Measurements from ENCODE around the gene FLYWCH2. TPM values are rescaled to one million over a fixed set of nuclear protein-coding genes. Genes with fewer than 3 reads are reported as not detected.

FLYWCH2 gene
- total and polyA plus RNA-seq, 9 of the 15 experiments (the other 6 are each of a cell fraction or from before 2014, with no cell fraction given) = 0.70 to 55.5 (median 7.6) TPM

DNA sequence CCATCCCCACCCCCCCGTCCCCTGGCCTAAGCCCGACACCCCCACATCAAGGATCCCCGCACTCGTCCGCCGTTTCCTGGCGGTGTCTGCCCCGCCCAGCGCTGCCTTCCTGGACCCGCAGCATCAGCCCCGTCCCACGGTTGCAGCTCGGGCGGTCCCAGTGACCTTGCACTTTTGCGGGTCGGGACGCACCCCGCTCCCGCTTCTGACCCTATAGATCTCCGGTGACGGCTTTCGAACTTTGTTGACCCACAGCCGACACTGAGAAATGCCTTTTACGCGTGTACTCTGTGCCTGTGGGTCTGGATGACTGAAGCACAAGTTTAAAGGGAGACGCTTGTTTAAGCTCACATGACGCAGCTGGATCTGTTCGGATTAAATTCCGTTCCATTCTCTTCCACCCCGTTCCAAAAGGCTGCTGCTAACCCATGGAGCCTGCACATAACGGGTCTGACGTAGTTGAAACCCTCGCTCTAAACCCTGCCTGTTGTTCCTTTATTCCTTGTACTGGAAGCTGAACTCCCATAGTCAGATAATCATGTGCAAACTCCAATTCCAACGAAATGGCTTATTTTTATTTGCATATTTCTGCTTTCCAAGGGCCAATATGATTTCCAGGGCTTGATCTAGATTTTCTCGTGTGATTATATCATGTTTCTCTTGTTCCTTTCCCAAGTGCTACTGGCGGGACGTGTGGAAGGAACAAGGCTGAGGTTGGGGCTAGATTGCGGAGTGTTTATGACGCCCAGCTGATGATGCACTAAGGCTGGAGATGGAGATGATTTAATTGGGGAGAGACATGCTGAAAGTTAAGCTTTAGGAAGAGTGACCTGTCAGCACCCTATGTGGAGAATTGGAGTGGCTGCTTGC, 29.6 kb downstream of the FLYWCH2 start (continued):
- TF ChIP-seq JUN (IDR thresholded peaks at IDR 0.05; ENCODE audit: borderline replicate concordance, low read depth, low read length) = no peak
- TF ChIP-seq JUN (CRISPR knock-in tag; IDR thresholded peaks at IDR 0.05; ENCODE audit: borderline replicate concordance) = no peak
- no peak for TF ChIP-seq ZNF175 (CRISPR knock-in tag; IDR thresholded peaks at IDR 0.05; ENCODE audit: low read depth)
- TF ChIP-seq ZKSCAN1 (IDR thresholded peaks at IDR 0.05; ENCODE audit: low read depth, low read length) = no peak
- TF ChIP-seq TGIF2 (CRISPR knock-in tag; IDR thresholded peaks at IDR 0.05) = no peak
- TF ChIP-seq CREM (IDR thresholded peaks at IDR 0.05; ENCODE audit: low read depth) = peak; percentile 23; the same call in 1 of the 2 replicates
- TF ChIP-seq, protein P1, sequence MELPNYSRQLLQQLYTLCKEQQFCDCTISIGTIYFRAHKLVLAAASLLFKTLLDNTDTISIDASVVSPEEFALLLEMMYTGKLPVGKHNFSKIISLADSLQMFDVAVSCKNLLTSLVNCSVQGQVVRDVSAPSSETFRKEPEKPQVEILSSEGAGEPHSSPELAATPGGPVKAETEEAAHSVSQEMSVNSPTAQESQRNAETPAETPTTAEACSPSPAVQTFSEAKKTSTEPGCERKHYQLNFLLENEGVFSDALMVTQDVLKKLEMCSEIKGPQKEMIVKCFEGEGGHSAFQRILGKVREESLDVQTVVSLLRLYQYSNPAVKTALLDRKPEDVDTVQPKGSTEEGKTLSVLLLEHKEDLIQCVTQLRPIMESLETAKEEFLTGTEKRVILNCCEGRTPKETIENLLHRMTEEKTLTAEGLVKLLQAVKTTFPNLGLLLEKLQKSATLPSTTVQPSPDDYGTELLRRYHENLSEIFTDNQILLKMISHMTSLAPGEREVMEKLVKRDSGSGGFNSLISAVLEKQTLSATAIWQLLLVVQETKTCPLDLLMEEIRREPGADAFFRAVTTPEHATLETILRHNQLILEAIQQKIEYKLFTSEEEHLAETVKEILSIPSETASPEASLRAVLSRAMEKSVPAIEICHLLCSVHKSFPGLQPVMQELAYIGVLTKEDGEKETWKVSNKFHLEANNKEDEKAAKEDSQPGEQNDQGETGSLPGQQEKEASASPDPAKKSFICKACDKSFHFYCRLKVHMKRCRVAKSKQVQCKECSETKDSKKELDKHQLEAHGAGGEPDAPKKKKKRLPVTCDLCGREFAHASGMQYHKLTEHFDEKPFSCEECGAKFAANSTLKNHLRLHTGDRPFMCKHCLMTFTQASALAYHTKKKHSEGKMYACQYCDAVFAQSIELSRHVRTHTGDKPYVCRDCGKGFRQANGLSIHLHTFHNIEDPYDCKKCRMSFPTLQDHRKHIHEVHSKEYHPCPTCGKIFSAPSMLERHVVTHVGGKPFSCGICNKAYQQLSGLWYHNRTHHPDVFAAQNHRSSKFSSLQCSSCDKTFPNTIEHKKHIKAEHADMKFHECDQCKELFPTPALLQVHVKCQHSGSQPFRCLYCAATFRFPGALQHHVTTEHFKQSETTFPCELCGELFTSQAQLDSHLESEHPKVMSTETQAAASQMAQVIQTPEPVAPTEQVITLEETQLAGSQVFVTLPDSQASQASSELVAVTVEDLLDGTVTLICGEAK (IDR thresholded peaks at IDR 0.05) = 0 out of 2 replicates have a peak, but pooled peaks have one; percentile 25
- TF ChIP-seq, protein P1 (CRISPR knock-in tag; IDR thresholded peaks at IDR 0.05) = no peak
- no peak for TF ChIP-seq ZNF239 (CRISPR knock-in tag; IDR thresholded peaks at IDR 0.05)
- TF ChIP-seq, protein P2, sequence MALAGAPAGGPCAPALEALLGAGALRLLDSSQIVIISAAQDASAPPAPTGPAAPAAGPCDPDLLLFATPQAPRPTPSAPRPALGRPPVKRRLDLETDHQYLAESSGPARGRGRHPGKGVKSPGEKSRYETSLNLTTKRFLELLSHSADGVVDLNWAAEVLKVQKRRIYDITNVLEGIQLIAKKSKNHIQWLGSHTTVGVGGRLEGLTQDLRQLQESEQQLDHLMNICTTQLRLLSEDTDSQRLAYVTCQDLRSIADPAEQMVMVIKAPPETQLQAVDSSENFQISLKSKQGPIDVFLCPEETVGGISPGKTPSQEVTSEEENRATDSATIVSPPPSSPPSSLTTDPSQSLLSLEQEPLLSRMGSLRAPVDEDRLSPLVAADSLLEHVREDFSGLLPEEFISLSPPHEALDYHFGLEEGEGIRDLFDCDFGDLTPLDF (CRISPR knock-in tag; IDR thresholded peaks at IDR 0.05) = no peak
- TF ChIP-seq, protein P3, sequence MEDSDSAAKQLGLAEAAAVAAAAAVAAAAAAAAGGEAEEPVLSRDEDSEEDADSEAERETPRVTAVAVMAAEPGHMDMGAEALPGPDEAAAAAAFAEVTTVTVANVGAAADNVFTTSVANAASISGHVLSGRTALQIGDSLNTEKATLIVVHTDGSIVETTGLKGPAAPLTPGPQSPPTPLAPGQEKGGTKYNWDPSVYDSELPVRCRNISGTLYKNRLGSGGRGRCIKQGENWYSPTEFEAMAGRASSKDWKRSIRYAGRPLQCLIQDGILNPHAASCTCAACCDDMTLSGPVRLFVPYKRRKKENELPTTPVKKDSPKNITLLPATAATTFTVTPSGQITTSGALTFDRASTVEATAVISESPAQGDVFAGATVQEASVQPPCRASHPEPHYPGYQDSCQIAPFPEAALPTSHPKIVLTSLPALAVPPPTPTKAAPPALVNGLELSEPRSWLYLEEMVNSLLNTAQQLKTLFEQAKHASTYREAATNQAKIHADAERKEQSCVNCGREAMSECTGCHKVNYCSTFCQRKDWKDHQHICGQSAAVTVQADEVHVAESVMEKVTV (CRISPR knock-in tag; IDR thresholded peaks at IDR 0.05) = no peak
- TF ChIP-seq, protein P4, sequence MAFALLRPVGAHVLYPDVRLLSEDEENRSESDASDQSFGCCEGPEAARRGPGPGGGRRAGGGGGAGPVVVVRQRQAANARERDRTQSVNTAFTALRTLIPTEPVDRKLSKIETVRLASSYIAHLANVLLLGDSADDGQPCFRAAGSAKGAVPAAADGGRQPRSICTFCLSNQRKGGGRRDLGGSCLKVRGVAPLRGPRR (CRISPR knock-in tag; IDR thresholded peaks at IDR 0.05) = no peak
- no peak for TF ChIP-seq ZNF134 (CRISPR knock-in tag; conservative IDR thresholded peaks at IDR 0.05)
- TF ChIP-seq MCM5 (IDR thresholded peaks at IDR 0.05; ENCODE audit: low read depth) = no peak
- TF ChIP-seq SLC30A9 (CRISPR knock-in tag; IDR thresholded peaks at IDR 0.05) = no peak
